Cardiac muscle cell (in vitro differentiated cells and primary cell): ENCODE data around the gene OBP2B. TPM values are rescaled to one million over a fixed set of nuclear protein-coding genes. Genes with fewer than 3 reads are reported as not detected.

ENCODE experiments used
- DNase-seq, 2 donors: peaks; one replicate each; pipeline versions ENCODE4 v3.0.0 to v3.0.0-alpha.2; 2010 to 2017; ENCODE audit warnings: low read depth in 1 of 2, low spot score in 1 of 2
- H3K27ac ChIP-seq: fragments of 200-600 bp; sonication (generic); 2 replicates; pipeline ENCODE4 v1.5.1; 2016
- H3K27me3 ChIP-seq: fragments of 200-600 bp; sonication (generic); 2 replicates; pipeline ENCODE4 v1.6.0; 2016; ENCODE audit warnings: control low read depth
- H3K36me3 ChIP-seq: fragments of 200-600 bp; sonication (generic); 2 replicates; pipeline ENCODE4 v1.5.1; 2016; ENCODE audit warnings: control low read depth
- H3K4me1 ChIP-seq: fragments of 200-600 bp; sonication (generic); 2 replicates; pipeline ENCODE4 v1.8.1; 2017; ENCODE audit warnings: low read depth, mild to moderate bottlenecking, mixed run types
- H3K4me3 ChIP-seq: fragments of 200-600 bp; sonication (generic); 2 replicates; pipeline ENCODE4 v1.5.1; 2016; ENCODE audit warnings: mild to moderate bottlenecking
- H3K9me3 ChIP-seq: fragments of 200-600 bp; sonication (generic); 2 replicates; pipeline ENCODE4 v1.5.1; 2017; ENCODE audit warnings: low read depth, mild to moderate bottlenecking, control low read depth
- polyA plus RNA-seq: library from polyadenylated mRNA; unstranded; fragments of >200 nt; fragmentation: Nextera tagmentation; extraction: Ambion mirVana; gene quantifications from 2 replicates; pipeline ENCODE4 v1.2.1, GENCODE V29; 2016
- total RNA-seq: library from RNA; depleted of rRNA; stranded (reverse); fragments of >200 nt; gene quantifications from 2 replicates; pipeline ENCODE4 v1.2.3, GENCODE V29; 2016
- TF ChIP-seq, protein P1 (sequence below): IDR thresholded peaks from 2 replicates; pipeline ENCODE4 v1.5.1; 2012; ENCODE audit warnings: low read depth, mild to moderate bottlenecking, low read length

The OBP2B gene
- total and polyA plus RNA-seq, 2 experiments from 2014 or later = 0.35 TPM; not detected in 1

DNA sequence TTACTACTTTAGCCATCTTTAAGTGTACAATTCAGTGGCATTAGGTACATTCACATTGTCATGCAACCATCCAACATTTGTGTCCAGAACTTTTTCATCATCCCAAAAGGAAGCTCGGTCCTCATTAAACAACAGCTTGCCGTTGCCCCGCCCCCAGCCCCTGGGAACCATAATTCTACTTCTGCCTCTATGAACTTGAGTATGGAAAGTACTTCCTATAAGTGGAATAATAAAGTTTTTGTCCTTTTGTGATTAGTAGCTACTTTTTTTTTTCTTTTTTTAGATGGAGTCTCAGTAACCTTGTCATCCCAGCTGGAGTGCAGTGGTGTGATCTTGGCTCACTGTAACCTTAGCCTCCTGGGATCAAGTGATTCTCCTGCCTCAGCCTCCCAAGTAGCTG lies 50.4 kb downstream of the OBP2B start:
- no peak overlapping the region for H3K27ac ChIP-seq
- H3K36me3 ChIP-seq = no peaks in the 10 kb centered on the region
- no peak for DNase-seq
- no peaks in the 10 kb centered on the region for H3K9me3 ChIP-seq
- H3K4me1 ChIP-seq = no peaks in the 10 kb centered on the region
- no peak overlapping the region for H3K4me3 ChIP-seq
- no peaks in the 10 kb centered on the region for H3K27me3 ChIP-seq
- TF ChIP-seq, protein P1, sequence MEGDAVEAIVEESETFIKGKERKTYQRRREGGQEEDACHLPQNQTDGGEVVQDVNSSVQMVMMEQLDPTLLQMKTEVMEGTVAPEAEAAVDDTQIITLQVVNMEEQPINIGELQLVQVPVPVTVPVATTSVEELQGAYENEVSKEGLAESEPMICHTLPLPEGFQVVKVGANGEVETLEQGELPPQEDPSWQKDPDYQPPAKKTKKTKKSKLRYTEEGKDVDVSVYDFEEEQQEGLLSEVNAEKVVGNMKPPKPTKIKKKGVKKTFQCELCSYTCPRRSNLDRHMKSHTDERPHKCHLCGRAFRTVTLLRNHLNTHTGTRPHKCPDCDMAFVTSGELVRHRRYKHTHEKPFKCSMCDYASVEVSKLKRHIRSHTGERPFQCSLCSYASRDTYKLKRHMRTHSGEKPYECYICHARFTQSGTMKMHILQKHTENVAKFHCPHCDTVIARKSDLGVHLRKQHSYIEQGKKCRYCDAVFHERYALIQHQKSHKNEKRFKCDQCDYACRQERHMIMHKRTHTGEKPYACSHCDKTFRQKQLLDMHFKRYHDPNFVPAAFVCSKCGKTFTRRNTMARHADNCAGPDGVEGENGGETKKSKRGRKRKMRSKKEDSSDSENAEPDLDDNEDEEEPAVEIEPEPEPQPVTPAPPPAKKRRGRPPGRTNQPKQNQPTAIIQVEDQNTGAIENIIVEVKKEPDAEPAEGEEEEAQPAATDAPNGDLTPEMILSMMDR = no peak

Other genes with a start within 250 kb of the OBP2B start
- gene GFI1B, start 230.6 kb downstream of the OBP2B start, total RNA-seq = 0.06 and 0.07 TPM in 2 replicates
- gene GFI1B, start 230.6 kb downstream of the OBP2B start, polyA plus RNA-seq = not detected in 2 replicates
- 83.5 and 99.5 TPM in 2 replicates for gene GTF3C5, start 178.3 kb downstream of the OBP2B start, total RNA-seq
- 81.5 and 84.0 TPM in 2 replicates for gene GTF3C5, start 178.3 kb downstream of the OBP2B start, polyA plus RNA-seq
- 1.1 and 1.6 TPM in 2 replicates for gene CEL, start 147.3 kb downstream of the OBP2B start, total RNA-seq
- 0.73 and 1.3 TPM in 2 replicates for gene CEL, start 147.3 kb downstream of the OBP2B start, polyA plus RNA-seq
- gene RALGDS, start 88.0 kb downstream of the OBP2B start, total RNA-seq = 58.3 and 65.7 TPM in 2 replicates
- gene RALGDS, start 88.0 kb downstream of the OBP2B start, polyA plus RNA-seq = 49.7 and 50.4 TPM in 2 replicates
- gene GBGT1, start 45.3 kb downstream of the OBP2B start, total RNA-seq = 5.6 and 11.9 TPM in 2 replicates
- 0.87 and 2.8 TPM in 2 replicates for gene GBGT1, start 45.3 kb downstream of the OBP2B start, polyA plus RNA-seq
- 0.04 and 0.30 TPM in 2 replicates for gene ABO, start 66.0 kb upstream of the OBP2B start, total RNA-seq
- gene ABO, start 66.0 kb upstream of the OBP2B start, polyA plus RNA-seq = 0.12 TPM in 1 of 2 replicates, not detected in the other
- 31.8 and 33.6 TPM in 2 replicates for gene SURF6, start 126.9 kb upstream of the OBP2B start, total RNA-seq
- 25.7 and 26.9 TPM in 2 replicates for gene SURF6, start 126.9 kb upstream of the OBP2B start, polyA plus RNA-seq
- 101 and 125 TPM in 2 replicates for gene MED22, start 138.9 kb upstream of the OBP2B start, total RNA-seq
- gene MED22, start 138.9 kb upstream of the OBP2B start, polyA plus RNA-seq = 60.6 and 74.9 TPM in 2 replicates
- 2,223 and 2,233 TPM in 2 replicates for gene RPL7A, start 139.0 kb upstream of the OBP2B start, total RNA-seq
- gene RPL7A, start 139.0 kb upstream of the OBP2B start, polyA plus RNA-seq = 404 and 480 TPM in 2 replicates
- gene SURF1, start 147.2 kb upstream of the OBP2B start, total RNA-seq = 32.9 and 38.6 TPM in 2 replicates
- gene SURF1, start 147.2 kb upstream of the OBP2B start, polyA plus RNA-seq = 88.2 and 88.3 TPM in 2 replicates
- gene SURF2, start 147.3 kb upstream of the OBP2B start, total RNA-seq = 38.2 and 49.9 TPM in 2 replicates
- 35.1 and 38.3 TPM in 2 replicates for gene SURF2, start 147.3 kb upstream of the OBP2B start, polyA plus RNA-seq
- 121 and 191 TPM in 2 replicates for gene SURF4, start 166.8 kb upstream of the OBP2B start, total RNA-seq
- 129 and 200 TPM in 2 replicates for gene SURF4, start 166.8 kb upstream of the OBP2B start, polyA plus RNA-seq
- gene STKLD1, start 167.1 kb upstream of the OBP2B start, total RNA-seq = 2.0 and 2.2 TPM in 2 replicates
- 5.1 and 7.3 TPM in 2 replicates for gene STKLD1, start 167.1 kb upstream of the OBP2B start, polyA plus RNA-seq
- 35.7 and 50.2 TPM in 2 replicates for gene REXO4, start 208.8 kb upstream of the OBP2B start, total RNA-seq
- 27.1 and 30.1 TPM in 2 replicates for gene REXO4, start 208.8 kb upstream of the OBP2B start, polyA plus RNA-seq
- 12.2 and 16.9 TPM in 2 replicates for gene ADAMTS13, start 213.1 kb upstream of the OBP2B start, total RNA-seq
- 10.1 and 11.2 TPM in 2 replicates for gene ADAMTS13, start 213.1 kb upstream of the OBP2B start, polyA plus RNA-seq